Measurements from ENCODE around the gene FADS2. TPM values are rescaled to one million over a fixed set of nuclear protein-coding genes. Genes with fewer than 3 reads are reported as not detected.
A peak's percentile ranks its signal among the peaks of the same experiment; 100 is the strongest.

FADS2 gene
- total RNA-seq, 4 donors from 2014 or later = 7.8 to 40.1 (median 16.2) TPM

DNA sequence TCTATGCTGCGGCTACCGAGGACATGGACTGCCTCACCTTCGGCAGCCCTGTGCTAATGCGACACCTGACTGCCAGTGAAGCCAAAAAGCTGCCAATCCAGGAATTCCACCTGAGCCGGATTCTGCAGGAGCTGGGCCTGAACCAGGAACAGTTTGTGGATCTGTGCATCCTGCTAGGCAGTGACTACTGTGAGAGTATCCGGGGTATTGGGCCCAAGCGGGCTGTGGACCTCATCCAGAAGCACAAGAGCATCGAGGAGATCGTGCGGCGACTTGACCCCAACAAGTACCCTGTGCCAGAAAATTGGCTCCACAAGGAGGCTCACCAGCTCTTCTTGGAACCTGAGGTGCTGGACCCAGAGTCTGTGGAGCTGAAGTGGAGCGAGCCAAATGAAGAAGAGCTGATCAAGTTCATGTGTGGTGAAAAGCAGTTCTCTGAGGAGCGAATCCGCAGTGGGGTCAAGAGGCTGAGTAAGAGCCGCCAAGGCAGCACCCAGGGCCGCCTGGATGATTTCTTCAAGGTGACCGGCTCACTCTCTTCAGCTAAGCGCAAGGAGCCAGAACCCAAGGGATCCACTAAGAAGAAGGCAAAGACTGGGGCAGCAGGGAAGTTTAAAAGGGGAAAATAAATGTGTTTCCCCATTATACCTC is 32.1 kb upstream of the FADS2 start:
- no peak for ATAC-seq (ENCODE audit: low FRiP score)
- TF ChIP-seq, protein P1, sequence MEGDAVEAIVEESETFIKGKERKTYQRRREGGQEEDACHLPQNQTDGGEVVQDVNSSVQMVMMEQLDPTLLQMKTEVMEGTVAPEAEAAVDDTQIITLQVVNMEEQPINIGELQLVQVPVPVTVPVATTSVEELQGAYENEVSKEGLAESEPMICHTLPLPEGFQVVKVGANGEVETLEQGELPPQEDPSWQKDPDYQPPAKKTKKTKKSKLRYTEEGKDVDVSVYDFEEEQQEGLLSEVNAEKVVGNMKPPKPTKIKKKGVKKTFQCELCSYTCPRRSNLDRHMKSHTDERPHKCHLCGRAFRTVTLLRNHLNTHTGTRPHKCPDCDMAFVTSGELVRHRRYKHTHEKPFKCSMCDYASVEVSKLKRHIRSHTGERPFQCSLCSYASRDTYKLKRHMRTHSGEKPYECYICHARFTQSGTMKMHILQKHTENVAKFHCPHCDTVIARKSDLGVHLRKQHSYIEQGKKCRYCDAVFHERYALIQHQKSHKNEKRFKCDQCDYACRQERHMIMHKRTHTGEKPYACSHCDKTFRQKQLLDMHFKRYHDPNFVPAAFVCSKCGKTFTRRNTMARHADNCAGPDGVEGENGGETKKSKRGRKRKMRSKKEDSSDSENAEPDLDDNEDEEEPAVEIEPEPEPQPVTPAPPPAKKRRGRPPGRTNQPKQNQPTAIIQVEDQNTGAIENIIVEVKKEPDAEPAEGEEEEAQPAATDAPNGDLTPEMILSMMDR (IDR thresholded peaks at IDR 0.05) = no peak
- DNase-seq (ENCODE audit: low spot score) = no peak

DNA sequence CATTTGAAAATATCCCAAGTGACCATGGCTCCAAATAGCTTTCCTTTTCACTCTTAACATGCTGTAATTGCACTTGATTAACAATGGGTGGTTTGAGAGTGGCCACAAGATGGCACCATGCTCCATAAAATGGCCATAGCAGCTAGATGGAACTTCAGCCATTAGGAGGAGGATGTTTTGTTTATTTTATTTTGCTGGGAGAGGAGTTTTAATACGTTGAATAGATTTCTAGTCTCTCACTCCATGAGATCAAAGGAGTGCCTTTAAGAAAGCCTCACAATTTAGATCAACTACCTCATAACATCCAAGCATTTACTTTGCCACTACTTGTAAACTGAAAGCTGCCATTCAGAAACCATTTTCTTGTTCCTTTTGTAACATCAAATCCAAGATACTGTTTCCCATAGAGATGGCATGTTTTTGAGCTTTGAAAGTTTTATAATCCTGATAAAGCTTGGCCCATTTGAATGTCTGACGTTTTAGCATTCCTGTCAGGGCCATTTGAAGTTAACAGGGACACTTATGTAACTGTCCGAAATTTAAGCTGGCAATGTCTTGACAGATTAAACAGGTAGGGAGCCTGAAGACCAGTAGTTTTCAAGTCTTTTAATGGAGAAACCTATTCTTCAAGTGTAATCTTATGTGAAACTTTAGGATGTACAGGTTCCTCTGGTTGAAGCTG is 30.7 kb upstream of the FADS2 start:
- TF ChIP-seq, protein P1 (IDR thresholded peaks at IDR 0.05) = peak in 1 of 3 donors; percentile 49
- ATAC-seq (ENCODE audit: low FRiP score) = peak; percentile 42
- peak; percentile 66 for DNase-seq (ENCODE audit: low spot score)

DNA sequence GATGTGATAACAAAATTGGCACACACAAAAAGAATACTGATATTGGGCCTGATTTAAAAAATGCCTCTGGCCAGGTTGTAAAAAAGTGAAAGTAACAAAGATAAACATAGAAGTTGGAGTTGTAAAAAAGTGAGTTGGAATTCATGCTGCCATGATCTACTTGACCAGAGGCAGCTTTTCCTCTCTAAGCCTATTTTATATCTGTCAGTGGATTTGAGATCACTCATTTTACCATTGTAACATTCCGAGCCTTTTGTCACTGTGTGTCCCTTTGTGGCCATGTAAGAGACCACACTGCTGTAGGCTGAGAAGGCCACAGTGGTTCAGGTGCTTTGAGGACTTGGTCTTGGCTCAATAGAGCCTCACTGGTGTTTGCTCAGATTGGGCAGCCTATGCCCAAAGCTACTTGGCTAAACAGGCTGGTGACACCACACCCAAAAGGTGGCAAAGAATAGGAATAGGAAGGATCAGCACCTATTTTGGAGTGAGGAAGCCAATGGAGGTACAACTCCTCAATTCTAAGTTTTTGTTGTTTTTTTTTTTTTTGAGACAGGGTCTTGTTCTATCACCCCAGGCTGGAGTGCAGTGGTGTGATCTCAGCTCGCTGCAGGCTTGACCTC is 28.3 kb upstream of the FADS2 start:
- DNase-seq (ENCODE audit: low spot score) (no peak), ATAC-seq (ENCODE audit: low FRiP score) (no peak)
- TF ChIP-seq, protein P1 (IDR thresholded peaks at IDR 0.05) = no peak

DNA sequence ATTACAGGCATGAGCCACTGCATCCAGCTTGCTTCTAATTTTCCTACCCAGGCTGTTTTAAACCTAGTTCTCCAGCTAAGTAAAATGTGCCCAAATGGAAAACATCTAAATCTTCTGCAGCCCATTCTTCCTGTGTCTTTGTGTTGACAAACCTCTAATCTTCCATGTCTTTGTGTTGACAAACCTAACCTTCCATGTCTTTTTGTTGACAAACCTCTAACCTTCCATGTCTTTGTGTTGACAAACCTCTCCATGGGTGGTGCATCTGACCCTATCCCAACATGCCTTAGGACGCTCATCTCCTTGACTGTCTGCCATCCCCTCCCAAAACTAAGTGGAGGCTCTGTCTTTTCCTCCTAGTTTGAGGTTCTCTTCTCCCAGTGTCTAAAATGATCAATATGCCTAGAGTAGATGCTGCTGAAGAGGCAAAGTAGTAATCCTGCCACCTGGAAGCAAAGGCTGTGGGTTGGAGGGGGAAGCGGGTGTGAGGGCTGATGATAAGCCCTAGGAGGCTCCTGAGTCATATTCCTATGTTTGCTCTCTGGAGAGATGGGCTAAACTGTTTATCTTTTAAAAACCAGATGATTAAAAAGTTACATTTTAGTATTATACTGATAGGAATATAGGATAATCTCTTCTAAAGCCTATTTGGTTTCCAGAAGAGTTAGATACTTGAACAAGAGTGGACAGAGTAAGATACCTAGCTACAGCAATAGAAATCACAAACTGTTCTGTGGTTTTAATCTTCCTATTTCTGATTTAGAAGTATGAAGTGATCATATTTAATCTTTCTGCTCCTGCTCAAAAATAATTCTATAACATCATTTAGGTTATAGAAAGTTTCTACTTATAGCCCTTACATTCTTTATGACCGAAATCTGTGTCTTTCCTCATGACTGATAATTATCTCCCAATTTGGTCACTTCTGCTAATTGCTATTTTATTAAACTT is 27.5 kb upstream of the FADS2 start:
- no peak for DNase-seq (ENCODE audit: low spot score)
- no peak for ATAC-seq (ENCODE audit: low FRiP score)
- TF ChIP-seq, protein P1 (IDR thresholded peaks at IDR 0.05) = no peak

DNA sequence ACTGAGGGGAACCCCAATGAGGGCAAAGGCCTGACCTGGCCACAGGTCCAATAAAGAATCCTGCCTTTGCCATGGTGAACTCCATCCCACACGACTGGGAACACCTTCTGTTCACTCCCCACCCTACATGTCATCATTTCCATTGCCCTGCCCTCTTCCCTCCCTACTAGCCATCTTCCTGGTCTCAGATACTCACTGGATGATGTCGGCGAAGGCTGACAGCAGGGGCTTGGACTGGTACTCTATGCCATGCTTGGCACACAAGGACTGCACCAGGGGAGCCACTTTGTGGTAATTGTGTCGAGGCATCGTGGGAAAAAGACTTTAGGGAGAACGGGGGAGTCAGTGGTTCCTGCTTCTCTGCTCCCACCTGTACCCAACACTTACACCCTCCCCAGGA is 25.5 kb upstream of the FADS2 start:
- TF ChIP-seq, protein P1 (IDR thresholded peaks at IDR 0.05) = no peak
- DNase-seq (ENCODE audit: low spot score) = no peak
- no peak for ATAC-seq (ENCODE audit: low FRiP score)

DNA sequence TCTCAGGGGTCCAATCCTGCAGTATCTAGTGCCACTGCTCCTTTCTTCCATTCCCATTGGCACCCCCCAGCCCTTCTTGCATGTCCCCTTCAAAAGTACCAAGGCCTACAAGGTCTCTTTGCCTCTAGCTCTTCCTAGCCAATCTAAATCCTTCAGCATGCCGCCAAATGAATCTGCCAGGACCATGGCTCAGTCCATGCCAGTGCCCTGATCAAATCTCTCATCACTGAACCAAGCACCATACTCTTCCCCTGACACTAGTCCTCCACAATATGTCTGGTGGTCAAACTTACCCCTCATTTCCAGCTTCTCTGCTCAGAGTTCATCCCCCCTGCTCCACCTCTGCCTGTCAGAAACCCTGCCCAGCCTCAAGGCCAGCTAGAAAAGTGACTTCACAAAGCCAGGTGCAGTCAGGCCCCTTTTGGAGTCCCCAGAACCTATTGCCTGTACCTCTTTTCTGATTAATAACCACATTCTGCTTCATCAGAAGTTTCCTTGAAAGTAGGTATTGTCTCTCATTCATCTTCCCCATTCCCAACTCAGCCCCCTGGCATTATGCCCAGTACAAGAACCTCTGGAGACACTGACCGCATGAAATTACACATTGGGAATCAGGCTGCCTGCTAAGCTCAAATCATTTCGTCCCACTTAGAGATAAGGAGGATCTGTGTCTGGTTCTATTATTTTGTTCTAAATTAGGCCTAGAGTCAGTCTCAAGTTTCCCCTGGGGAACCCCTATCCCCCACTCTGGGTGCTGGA is 24.0 kb upstream of the FADS2 start:
- no peak for DNase-seq (ENCODE audit: low spot score)
- TF ChIP-seq, protein P1 (IDR thresholded peaks at IDR 0.05) = no peak
- no peak for ATAC-seq (ENCODE audit: low FRiP score)

Data from omental fat pad (tissue), 4 donors.